Renal pelvis (tissue), 12 donors: ENCODE results near the gene SPNS2. TPM values are rescaled to one million over a fixed set of nuclear protein-coding genes. Genes with fewer than 3 reads are reported as not detected.

Experiments used
- DNase-seq: peaks from one replicate; pipeline ENCODE4 v3.0.0-alpha.2; 2013
- long read RNA-seq, 16 experiments: transcript quantifications; one replicate each; lab custom pipeline, GENCODE V29; 2026
- polyA plus RNA-seq, 3 donors: library from polyadenylated mRNA; unstranded; fragments of 120-200 nt; gene quantifications; one replicate each; pipeline ENCODE4 v1.2.1, GENCODE V29; 2013; ENCODE audit not compliant: insufficient read length in 3 of 3

Gene SPNS2, protein sequence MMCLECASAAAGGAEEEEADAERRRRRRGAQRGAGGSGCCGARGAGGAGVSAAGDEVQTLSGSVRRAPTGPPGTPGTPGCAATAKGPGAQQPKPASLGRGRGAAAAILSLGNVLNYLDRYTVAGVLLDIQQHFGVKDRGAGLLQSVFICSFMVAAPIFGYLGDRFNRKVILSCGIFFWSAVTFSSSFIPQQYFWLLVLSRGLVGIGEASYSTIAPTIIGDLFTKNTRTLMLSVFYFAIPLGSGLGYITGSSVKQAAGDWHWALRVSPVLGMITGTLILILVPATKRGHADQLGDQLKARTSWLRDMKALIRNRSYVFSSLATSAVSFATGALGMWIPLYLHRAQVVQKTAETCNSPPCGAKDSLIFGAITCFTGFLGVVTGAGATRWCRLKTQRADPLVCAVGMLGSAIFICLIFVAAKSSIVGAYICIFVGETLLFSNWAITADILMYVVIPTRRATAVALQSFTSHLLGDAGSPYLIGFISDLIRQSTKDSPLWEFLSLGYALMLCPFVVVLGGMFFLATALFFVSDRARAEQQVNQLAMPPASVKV
- 10 to 100 TPM; 44.2 to 53.6 (median 48.2) TPM for polyA plus RNA-seq
- long read RNA-seq, donor 1, transcript SPNS2-201 (13 exons, 3,447 nt), result major isoform, 5 of 7 reads
- long read RNA-seq, donor 1, partial matches to known transcripts, result 0 of 7 reads
- long read RNA-seq, donor 1, other reads (novel, unspliced or antisense), result 0 of 7 reads
- long read RNA-seq, donor 2, transcript SPNS2-201 (13 exons, 3,447 nt), result major isoform, 12 of 14 reads
- long read RNA-seq, donor 2, partial matches to known transcripts, result 0 of 14 reads
- long read RNA-seq, donor 2, other reads (novel, unspliced or antisense), result 0 of 14 reads
- long read RNA-seq, donor 3, partial matches to known transcripts, result 78 of 82 reads
- long read RNA-seq, donor 3, other reads (novel, unspliced or antisense), result 0 of 82 reads
- long read RNA-seq, donor 4, transcript SPNS2-201 (13 exons, 3,447 nt), result major isoform, 5 of 77 reads
- long read RNA-seq, donor 4, partial matches to known transcripts, result 68 of 77 reads
- long read RNA-seq, donor 4, other reads (novel, unspliced or antisense), result 0 of 77 reads
- long read RNA-seq, donor 5, partial matches to known transcripts, result 6 of 7 reads
- long read RNA-seq, donor 5, other reads (novel, unspliced or antisense), result 0 of 7 reads
- long read RNA-seq, donor 6, transcript SPNS2-201 (13 exons, 3,447 nt), result major isoform, 10 of 30 reads
- long read RNA-seq, donor 6, partial matches to known transcripts, result 19 of 30 reads
- long read RNA-seq, donor 6, other reads (novel, unspliced or antisense), result 0 of 30 reads
- long read RNA-seq, donor 7, transcript SPNS2-201 (13 exons, 3,447 nt), result major isoform, 5 of 88 reads
- long read RNA-seq, donor 7, partial matches to known transcripts, result 82 of 88 reads
- long read RNA-seq, donor 7, other reads (novel, unspliced or antisense), result 0 of 88 reads
- long read RNA-seq, donor 8, result 0 reads
- long read RNA-seq, donor 9, transcript SPNS2-201 (13 exons, 3,447 nt), result major isoform, 7 of 7 reads
- long read RNA-seq, donor 9, partial matches to known transcripts, result 0 of 7 reads
- long read RNA-seq, donor 9, other reads (novel, unspliced or antisense), result 0 of 7 reads
- long read RNA-seq, donor 10, partial matches to known transcripts, result 0 of 3 reads
- long read RNA-seq, donor 10, other reads (novel, unspliced or antisense), result 0 of 3 reads
- long read RNA-seq, donor 11, transcript SPNS2-201 (13 exons, 3,447 nt), result major isoform, 5 of 5 reads
- long read RNA-seq, donor 11, partial matches to known transcripts, result 0 of 5 reads
- long read RNA-seq, donor 11, other reads (novel, unspliced or antisense), result 0 of 5 reads
- long read RNA-seq, donor 12, transcript SPNS2-201 (13 exons, 3,447 nt), result major isoform, 9 of 22 reads
- long read RNA-seq, donor 12, partial matches to known transcripts, result 13 of 22 reads
- long read RNA-seq, donor 12, other reads (novel, unspliced or antisense), result 0 of 22 reads
- long read RNA-seq, donor 13, partial matches to known transcripts, result 0 of 1 reads
- long read RNA-seq, donor 13, other reads (novel, unspliced or antisense), result 0 of 1 reads
- long read RNA-seq, donor 14, result 0 reads
- long read RNA-seq, donor 15, result 0 reads
- long read RNA-seq, donor 16, transcript SPNS2-201 (13 exons, 3,447 nt), result major isoform, 7 of 7 reads
- long read RNA-seq, donor 16, partial matches to known transcripts, result 0 of 7 reads
- long read RNA-seq, donor 16, other reads (novel, unspliced or antisense), result 0 of 7 reads

- no peak for DNase-seq
Observed at GRCh38 chr17:4498461-4499397, at the start of gene SPNS2. Gene SPNS2, plus strand, starts transcription at chr17:4498881. Its CDS starts 167 bp downstream, at chr17:4499048.

GRCh38 chr17:4449736-4450135 is 48.9 kb upstream of the SPNS2 start:
- DNase-seq, result no peak

GRCh38 chr17:4450710-4451316 is 47.9 kb upstream of the SPNS2 start:
- DNase-seq, result no peak

GRCh38 chr17:4453812-4454591 is 44.7 kb upstream of the SPNS2 start:
- no peak for DNase-seq

- no peak for DNase-seq
Observed at GRCh38 chr17:4460661-4461060, 38.0 kb upstream of the SPNS2 start.

GRCh38 chr17:4463818-4464476 is 34.7 kb upstream of the SPNS2 start:
- DNase-seq, result no peak

- no peak for DNase-seq
Observed at GRCh38 chr17:4465786-4466185, 32.9 kb upstream of the SPNS2 start.

GRCh38 chr17:4467287-4467686 is 31.4 kb upstream of the SPNS2 start:
- no peak for DNase-seq

GRCh38 chr17:4469552-4469951 is 29.1 kb upstream of the SPNS2 start:
- no peak for DNase-seq

GRCh38 chr17:4472286-4472685 is 26.4 kb upstream of the SPNS2 start:
- DNase-seq, result no peak

- no peak for DNase-seq
Observed at GRCh38 chr17:4474093-4474492, 24.6 kb upstream of the SPNS2 start.

DNA sequence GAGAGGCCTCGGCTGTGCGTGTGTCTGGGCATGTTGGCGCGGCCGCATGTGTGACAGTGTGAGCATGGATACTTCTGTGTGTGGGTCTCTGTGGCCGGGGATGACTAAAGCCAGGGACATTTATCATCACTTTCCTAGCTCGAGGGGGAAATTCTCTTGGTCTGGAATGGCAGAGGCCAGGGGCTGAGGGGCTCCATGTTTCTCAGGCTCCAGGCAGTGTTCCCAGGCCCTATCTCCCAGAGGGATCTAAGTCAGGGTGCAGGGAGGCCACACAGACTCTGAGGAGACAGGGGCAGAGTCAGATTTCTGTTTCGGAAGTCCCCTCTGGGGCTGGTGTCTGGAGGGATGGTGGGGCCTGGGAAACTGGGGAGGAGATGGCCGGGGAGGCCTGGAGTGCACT is 23.7 kb upstream of the SPNS2 start:
- no peak for DNase-seq

- no peak for DNase-seq
Observed at GRCh38 chr17:4475463-4475862, 23.2 kb upstream of the SPNS2 start.

DNA sequence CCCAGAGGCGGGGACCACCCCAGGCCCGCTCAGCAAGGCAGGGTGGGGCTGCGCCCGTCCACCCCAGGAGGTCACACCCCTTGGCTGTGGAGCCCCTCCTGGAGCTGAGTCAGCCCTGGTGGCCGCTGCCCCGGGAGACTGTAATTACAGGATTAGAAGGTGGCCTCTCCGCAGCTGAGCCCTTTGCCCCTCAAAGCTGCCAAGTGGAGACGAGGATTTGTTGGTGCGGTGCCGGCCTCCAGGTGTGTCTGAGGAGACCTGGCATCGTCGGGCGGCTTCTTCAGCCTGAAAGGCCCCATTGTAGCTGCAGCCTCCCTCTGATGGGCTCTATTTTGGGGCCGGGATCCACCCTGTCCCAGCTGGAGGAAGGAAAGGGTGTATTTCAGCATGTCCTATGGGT is 22.7 kb upstream of the SPNS2 start:
- DNase-seq, result no peak

- DNase-seq, result no peak
Observed at GRCh38 chr17:4476511-4477070, 22.1 kb upstream of the SPNS2 start.

GRCh38 chr17:4477255-4477791 is 21.4 kb upstream of the SPNS2 start:
- no peak for DNase-seq
